DOHH2 (cell line): ENCODE measurements around the gene SOD2.

Source experiments
- H3F3A ChIP-seq: fragments of 200-600 bp; sonication (generic), shearing (Covaris generic); 2 replicates; pipeline ENCODE4 v1.6.0; 2016; ENCODE audit warnings: antibody characterized with exemption, mild to moderate bottlenecking; ENCODE audit not compliant: control insufficient read depth, insufficient read depth
- H3K27ac ChIP-seq: fragments of 200-600 bp; sonication (generic); 2 replicates; pipeline ENCODE4 v1.5.1; 2014; ENCODE audit warnings: low read depth, mild to moderate bottlenecking, low read length, moderate library complexity
- H3K27me3 ChIP-seq: fragments of 200-600 bp; sonication (generic); 2 replicates; pipeline ENCODE4 v1.6.1; 2014; ENCODE audit warnings: mild to moderate bottlenecking, low read length, mixed read lengths; ENCODE audit not compliant: control insufficient read depth
- H3K36me3 ChIP-seq: fragments of 200-600 bp; sonication (generic); 2 replicates; pipeline ENCODE4 v1.6.1; 2014; ENCODE audit warnings: mild to moderate bottlenecking, low read length, moderate library complexity, mixed read lengths; ENCODE audit not compliant: control insufficient read depth
- H3K4me1 ChIP-seq: fragments of 200-600 bp; sonication (generic); 2 replicates; pipeline ENCODE4 v1.6.1; 2014; ENCODE audit warnings: mild to moderate bottlenecking, low read length, mixed read lengths; ENCODE audit not compliant: control insufficient read depth
- H3K4me2 ChIP-seq: fragments of 200-600 bp; sonication (generic); 2 replicates; pipeline ENCODE4 v1.6.0; 2014; ENCODE audit warnings: mild to moderate bottlenecking, low read length, moderate library complexity
- H3K4me3 ChIP-seq: fragments of 200-600 bp; sonication (generic); 2 replicates; pipeline ENCODE4 v1.5.1; 2014; ENCODE audit warnings: mild to moderate bottlenecking, low read length, mixed read lengths
- H3K79me2 ChIP-seq: fragments of 200-600 bp; sonication (generic); 2 replicates; pipeline ENCODE4 v1.6.1; 2014; ENCODE audit warnings: mild to moderate bottlenecking, low read length, mixed read lengths; ENCODE audit not compliant: control insufficient read depth
- H3K9me2 ChIP-seq: fragments of 200-600 bp; sonication (generic); replicated peaks from 2 replicates; pipeline ENCODE4 v1.6.1; 2014; ENCODE audit warnings: mild to moderate bottlenecking, low read length, mixed read lengths; ENCODE audit not compliant: control insufficient read depth
- H3K9me3 ChIP-seq: fragments of 200-600 bp; sonication (generic); 2 replicates; pipeline ENCODE4 v1.6.1; 2014; ENCODE audit warnings: antibody characterized with exemption, low read length, mixed read lengths; ENCODE audit not compliant: control insufficient read depth, insufficient read depth
- H4K20me1 ChIP-seq: fragments of 200-600 bp; sonication (generic); 2 replicates; pipeline ENCODE4 v1.6.0; 2014; ENCODE audit warnings: low read depth, mild to moderate bottlenecking, antibody characterized with exemption, low read length, moderate library complexity; ENCODE audit not compliant: control insufficient read depth, insufficient read depth
- CTCF ChIP-seq: fragments of 200-600 bp; sonication (generic); IDR thresholded peaks from one replicate; pipeline ENCODE4 v1.5.1; 2014; ENCODE audit warnings: antibody characterized with exemption, mild to moderate bottlenecking, low read depth, low read length; ENCODE audit not compliant: poor library complexity, severe bottlenecking
- EZH2phosphoT487 ChIP-seq: fragments of 200-600 bp; sonication (generic); IDR thresholded peaks from 2 replicates; pipeline ENCODE4 v1.6.1; 2017; ENCODE audit warnings: borderline replicate concordance, mild to moderate bottlenecking, antibody characterized with exemption, low read length, moderate library complexity, mixed read lengths

SOD2 gene

GRCh38 chr6:159719287-159719686 is 26.2 kb upstream of the SOD2 start:
- Histone ChIP-seq H3K27me3 (no peaks in the 10 kb centered on the region), H3F3A (no peaks in the 10 kb centered on the region), H3K27ac (no peak overlapping the region), H3K9me3 (no peaks in the 10 kb centered on the region), H3K4me2 (no peak overlapping the region), H3K4me3 (no peak overlapping the region), H3K9me2 (no peaks in the 10 kb centered on the region), H4K20me1 (no peaks in the 10 kb centered on the region), H3K36me3 (peaks cover 16% of the 10 kb centered on the region), H3K4me1 (peaks cover 8% of the 10 kb centered on the region), H3K79me2 (peaks cover 27% of the 10 kb centered on the region)
- TF ChIP-seq EZH2phosphoT487 = no peak
- no peak for TF ChIP-seq CTCF

GRCh38 chr6:159718634-159719033 is 25.6 kb upstream of the SOD2 start:
- Histone ChIP-seq H3K36me3 (peaks cover 12% of the 10 kb centered on the region), H3K79me2 (peaks cover 21% of the 10 kb centered on the region), H3K4me2 (no peak overlapping the region), H3K9me2 (no peaks in the 10 kb centered on the region), H3F3A (no peaks in the 10 kb centered on the region), H3K27ac (no peak overlapping the region), H3K27me3 (no peaks in the 10 kb centered on the region), H3K9me3 (no peaks in the 10 kb centered on the region), H3K4me1 (peaks cover 7% of the 10 kb centered on the region; the same call in 1 of the 2 replicates), H3K4me3 (no peak overlapping the region), H4K20me1 (no peaks in the 10 kb centered on the region)
- no peak for TF ChIP-seq EZH2phosphoT487
- no peak for TF ChIP-seq CTCF

GRCh38 chr6:159716247-159717096 is 23.4 kb upstream of the SOD2 start:
- H3K4me2 ChIP-seq = no peak overlapping the region
- H3K4me3 ChIP-seq = no peak overlapping the region
- no peaks in the 10 kb centered on the region for H3F3A ChIP-seq
- no peaks in the 10 kb centered on the region for H3K36me3 ChIP-seq
- no peak overlapping the region for H3K27ac ChIP-seq
- no peaks in the 10 kb centered on the region for H3K4me1 ChIP-seq
- no peaks in the 10 kb centered on the region for H4K20me1 ChIP-seq
- no peak for TF ChIP-seq CTCF
- TF ChIP-seq EZH2phosphoT487 = no peak
- H3K9me2 ChIP-seq = no peaks in the 10 kb centered on the region
- no peaks in the 10 kb centered on the region for H3K27me3 ChIP-seq
- no peaks in the 10 kb centered on the region for H3K9me3 ChIP-seq
- H3K79me2 ChIP-seq = peaks cover 3% of the 10 kb centered on the region
